ENCODE measurements around the gene ADAP1. TPM values are rescaled to one million over a fixed set of nuclear protein-coding genes. Genes with fewer than 3 reads are reported as not detected.

The ADAP1 gene
- total and polyA plus RNA-seq, 4 donors, result 30.8 to 116 (median 79.0) TPM

DNA sequence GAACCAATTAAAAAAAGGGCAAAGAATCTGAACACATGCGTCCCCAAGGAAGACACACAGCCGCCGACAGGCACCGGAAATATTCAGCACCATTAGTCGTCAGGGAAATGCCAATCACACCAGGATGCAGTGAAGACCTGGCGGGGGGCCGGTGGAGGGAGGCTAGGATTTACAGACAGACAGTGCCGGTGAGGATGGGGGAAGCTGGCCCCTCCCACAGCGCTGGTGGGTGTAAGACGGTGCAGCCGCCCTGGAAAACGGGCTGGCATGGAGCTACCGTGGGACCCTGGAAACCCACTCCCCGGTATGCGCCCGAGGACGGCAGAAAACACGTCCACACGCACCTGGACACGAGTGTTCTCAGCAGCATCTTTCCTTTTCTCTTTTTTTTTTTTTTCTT, 4.8 kb upstream of the ADAP1 start:
- DNase-seq (ENCODE audit: low read depth in 4 of 6, low spot score in 6 of 6), result no peak
- Histone ChIP-seq H3K4me3 (ENCODE audit: low read depth, low read length) (no peak overlapping the region), H3K4me1 (ENCODE audit: control insufficient read depth, insufficient read depth, low read length) (peaks cover 23% of the 10 kb centered on the region), H3K36me3 (ENCODE audit: control insufficient read depth, insufficient read depth, low read length) (peaks cover 12% of the 10 kb centered on the region), H3K9me3 (ENCODE audit: control insufficient read depth, insufficient read depth, low read length) (no peaks in the 10 kb centered on the region), H3K27ac (ENCODE audit: low read depth, low read length) (no peak overlapping the region), H3K27me3 (ENCODE audit: control insufficient read depth, insufficient read depth, low read length) (no peaks in the 10 kb centered on the region)
- WGBS (ENCODE audit: insufficient coverage), result 59% methylated on average over 15 of the region's 20 CpGs

GRCh38 chr7:958221-959200, 4.0 kb upstream of the ADAP1 start:
- H3K4me3 ChIP-seq (ENCODE audit: low read depth, low read length), result no peak overlapping the region
- no peaks in the 10 kb centered on the region for H3K27me3 ChIP-seq (ENCODE audit: control insufficient read depth, insufficient read depth, low read length)
- peaks cover 12% of the 10 kb centered on the region for H3K36me3 ChIP-seq (ENCODE audit: control insufficient read depth, insufficient read depth, low read length)
- H3K9me3 ChIP-seq (ENCODE audit: control insufficient read depth, insufficient read depth, low read length), result no peaks in the 10 kb centered on the region
- H3K4me1 ChIP-seq (ENCODE audit: control insufficient read depth, insufficient read depth, low read length), result peaks cover 20% of the 10 kb centered on the region
- 77% methylated on average over 24 of the region's 36 CpGs for WGBS (ENCODE audit: insufficient coverage)
- no peak overlapping the region for H3K27ac ChIP-seq (ENCODE audit: low read depth, low read length)
- DNase-seq (ENCODE audit: low read depth in 4 of 6, low spot score in 6 of 6), result no peak

- Histone ChIP-seq H3K4me3 (ENCODE audit: low read depth, low read length) (no peak overlapping the region), H3K27ac (ENCODE audit: low read depth, low read length) (no peak overlapping the region), H3K9me3 (ENCODE audit: control insufficient read depth, insufficient read depth, low read length) (no peaks in the 10 kb centered on the region), H3K36me3 (ENCODE audit: control insufficient read depth, insufficient read depth, low read length) (peaks cover 17% of the 10 kb centered on the region), H3K4me1 (ENCODE audit: control insufficient read depth, insufficient read depth, low read length) (peaks cover 27% of the 10 kb centered on the region), H3K27me3 (ENCODE audit: control insufficient read depth, insufficient read depth, low read length) (peaks cover 4% of the 10 kb centered on the region)
- no peak for DNase-seq (ENCODE audit: low read depth in 4 of 6, low spot score in 6 of 6)
- 61% methylated on average over 28 of the region's 32 CpGs for WGBS (ENCODE audit: insufficient coverage)
Observed at GRCh38 chr7:957418-958220, 3.1 kb upstream of the ADAP1 start.

GRCh38 chr7:956031-956430, 1.6 kb upstream of the ADAP1 start:
- Histone ChIP-seq H3K4me1 (ENCODE audit: control insufficient read depth, insufficient read depth, low read length) (peaks cover 31% of the 10 kb centered on the region), H3K27ac (ENCODE audit: low read depth, low read length) (no peak overlapping the region), H3K4me3 (ENCODE audit: low read depth, low read length) (no peak overlapping the region), H3K36me3 (ENCODE audit: control insufficient read depth, insufficient read depth, low read length) (peaks cover 25% of the 10 kb centered on the region), H3K27me3 (ENCODE audit: control insufficient read depth, insufficient read depth, low read length) (peaks cover 4% of the 10 kb centered on the region), H3K9me3 (ENCODE audit: control insufficient read depth, insufficient read depth, low read length) (no peaks in the 10 kb centered on the region)
- 96% methylated on average over 5 of the region's 10 CpGs for WGBS (ENCODE audit: insufficient coverage)
- DNase-seq (ENCODE audit: low read depth in 4 of 6, low spot score in 6 of 6), result no peak

DNA sequence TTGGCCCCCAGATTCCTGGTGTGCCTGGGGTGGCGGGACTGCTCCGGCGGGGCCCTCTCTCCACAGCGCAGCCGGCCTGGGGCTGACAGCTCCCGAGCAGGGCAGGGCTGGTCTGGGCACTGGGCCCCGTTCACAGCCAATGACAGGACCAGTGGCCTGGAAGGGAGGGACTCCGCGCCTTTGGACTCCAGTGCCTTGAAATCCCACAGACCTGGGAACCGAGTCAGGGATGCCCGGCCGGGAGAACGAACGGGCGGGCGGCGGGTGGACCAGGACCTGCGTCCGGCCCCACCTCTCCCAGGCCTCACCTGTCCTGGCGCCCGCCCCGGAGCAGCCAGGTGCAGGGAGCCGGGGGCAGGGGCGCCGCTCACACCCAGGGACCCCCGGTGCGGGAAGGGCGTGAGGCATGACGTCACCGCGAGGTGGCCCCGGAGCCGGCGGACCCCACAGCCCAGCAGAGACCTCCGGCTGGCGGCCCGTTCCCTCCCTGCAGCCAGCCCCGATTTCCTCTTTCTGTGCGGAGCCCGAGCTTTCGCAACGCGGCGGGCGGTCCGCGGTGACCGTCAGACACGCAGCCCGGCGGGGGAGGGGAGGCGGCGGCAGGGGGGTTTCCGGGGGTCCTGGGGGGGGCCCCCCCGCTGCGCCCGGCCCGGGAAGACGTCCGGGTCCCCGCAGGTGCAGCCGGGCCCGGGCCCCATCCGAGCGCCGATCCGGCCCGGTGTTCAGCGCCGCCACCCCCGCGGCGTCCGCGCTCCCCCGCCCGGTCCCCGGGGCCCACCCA, 743 bp downstream of the ADAP1 start:
- Histone ChIP-seq H3K36me3 (ENCODE audit: control insufficient read depth, insufficient read depth, low read length) (peaks cover 33% of the 10 kb centered on the region), H3K27ac (ENCODE audit: low read depth, low read length) (no peak overlapping the region), H3K9me3 (ENCODE audit: control insufficient read depth, insufficient read depth, low read length) (no peaks in the 10 kb centered on the region), H3K4me1 (ENCODE audit: control insufficient read depth, insufficient read depth, low read length) (peaks cover 31% of the 10 kb centered on the region), H3K4me3 (ENCODE audit: low read depth, low read length) (peak overlapping the region; percentile 40), H3K27me3 (ENCODE audit: control insufficient read depth, insufficient read depth, low read length) (peaks cover 4% of the 10 kb centered on the region)
- WGBS (ENCODE audit: insufficient coverage), result 1% methylated on average over 69 of the region's 78 CpGs
- DNase-seq (ENCODE audit: low read depth in 4 of 6, low spot score in 6 of 6), result peak in 3 of 6 donors; percentile 10 to 69 (median 61)

GRCh38 chr7:952548-953441, 1.7 kb downstream of the ADAP1 start:
- H3K9me3 ChIP-seq (ENCODE audit: control insufficient read depth, insufficient read depth, low read length), result no peaks in the 10 kb centered on the region
- peak overlapping the region; percentile 40 for H3K4me3 ChIP-seq (ENCODE audit: low read depth, low read length)
- H3K36me3 ChIP-seq (ENCODE audit: control insufficient read depth, insufficient read depth, low read length), result peaks cover 33% of the 10 kb centered on the region
- H3K27ac ChIP-seq (ENCODE audit: low read depth, low read length), result no peak overlapping the region
- peaks cover 24% of the 10 kb centered on the region for H3K4me1 ChIP-seq (ENCODE audit: control insufficient read depth, insufficient read depth, low read length)
- DNase-seq (ENCODE audit: low read depth in 4 of 6, low spot score in 6 of 6), result no peak
- peaks cover 4% of the 10 kb centered on the region for H3K27me3 ChIP-seq (ENCODE audit: control insufficient read depth, insufficient read depth, low read length)
- WGBS (ENCODE audit: insufficient coverage), result 79% methylated on average over 19 of the region's 20 CpGs

DNA sequence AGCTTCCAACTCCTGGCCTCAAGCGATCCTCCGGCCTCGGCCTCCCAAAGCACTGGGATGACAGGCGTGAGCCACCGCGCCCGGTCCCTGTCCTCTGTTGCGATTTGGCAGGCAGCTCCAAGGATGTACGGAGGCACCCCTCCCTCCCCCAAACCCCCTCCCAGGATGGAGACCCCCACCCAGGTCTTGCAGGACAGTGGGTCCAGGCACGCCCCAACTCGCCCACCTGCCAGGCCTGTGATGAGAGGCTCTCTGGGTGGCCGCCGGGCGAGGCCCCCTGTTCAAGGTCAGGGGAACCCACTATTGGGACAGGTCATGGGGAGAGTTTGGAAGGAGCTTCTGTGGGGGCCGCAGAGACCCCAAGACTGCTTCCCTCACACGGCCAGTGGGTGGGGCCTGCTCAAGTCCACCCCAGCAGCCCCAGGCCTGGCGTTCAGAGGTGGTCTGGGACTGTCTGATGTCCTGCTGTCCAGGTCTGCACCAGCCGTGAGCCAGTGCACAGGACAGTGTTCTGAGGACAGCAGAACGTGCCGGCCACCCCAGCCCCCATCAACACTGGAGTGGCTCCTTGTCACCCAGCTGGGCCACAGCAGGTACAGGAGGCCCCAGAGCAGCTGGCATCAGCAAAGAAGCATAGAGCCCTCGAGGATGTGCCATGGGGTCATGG, 2.5 kb downstream of the ADAP1 start:
- Histone ChIP-seq H3K4me3 (ENCODE audit: low read depth, low read length) (no peak overlapping the region), H3K36me3 (ENCODE audit: control insufficient read depth, insufficient read depth, low read length) (peaks cover 34% of the 10 kb centered on the region), H3K9me3 (ENCODE audit: control insufficient read depth, insufficient read depth, low read length) (no peaks in the 10 kb centered on the region), H3K4me1 (ENCODE audit: control insufficient read depth, insufficient read depth, low read length) (peaks cover 20% of the 10 kb centered on the region), H3K27me3 (ENCODE audit: control insufficient read depth, insufficient read depth, low read length) (peaks cover 4% of the 10 kb centered on the region), H3K27ac (ENCODE audit: low read depth, low read length) (no peak overlapping the region)
- DNase-seq (ENCODE audit: low read depth in 4 of 6, low spot score in 6 of 6), result no peak
- 82% methylated on average over 13 of the region's 21 CpGs for WGBS (ENCODE audit: insufficient coverage)

DNA sequence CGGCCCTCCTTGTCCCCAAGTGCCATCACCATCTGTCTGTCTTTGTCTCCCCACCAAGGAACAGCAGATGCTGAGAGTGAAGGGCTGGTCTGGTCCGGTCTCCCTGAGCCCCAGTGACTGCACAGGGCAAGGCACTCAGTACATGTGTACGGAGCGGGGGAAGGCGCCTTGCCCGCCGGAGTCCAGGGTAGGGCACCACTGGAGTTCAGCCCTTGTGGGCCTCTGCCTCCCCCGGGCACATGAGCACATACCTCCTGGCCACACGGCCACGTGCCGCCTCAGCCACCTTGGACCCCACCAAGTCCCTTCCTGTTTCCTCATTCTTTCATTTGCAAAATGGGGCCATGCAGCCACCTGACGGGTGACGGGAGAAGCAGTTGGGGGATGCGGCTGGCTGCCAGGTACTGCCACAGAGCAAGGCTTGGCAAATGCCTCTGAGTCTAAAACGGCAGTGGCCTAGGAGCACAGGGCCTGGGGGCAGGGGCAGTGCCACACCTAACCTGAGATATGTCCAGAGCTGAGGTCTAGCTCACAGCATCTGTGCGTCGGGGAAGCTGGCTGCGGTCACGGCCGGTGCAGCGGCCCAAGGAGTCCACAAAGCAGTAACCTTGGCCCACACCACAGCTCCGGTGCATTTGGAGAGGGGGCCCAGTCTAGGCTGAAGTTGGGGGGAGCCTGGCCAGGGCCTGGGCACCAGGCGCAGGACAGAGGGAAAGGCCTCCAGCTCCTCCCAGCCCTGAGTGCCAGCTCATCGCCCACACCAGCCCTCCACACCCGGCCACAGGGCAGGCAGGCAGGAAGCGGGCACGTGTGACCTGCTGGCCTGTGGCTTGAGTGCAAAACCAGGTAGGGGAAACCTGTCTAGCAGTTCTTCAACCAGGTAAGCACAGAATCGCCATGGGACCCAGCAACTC, 5.2 kb downstream of the ADAP1 start:
- no peak for DNase-seq (ENCODE audit: low read depth in 4 of 6, low spot score in 6 of 6)
- H3K27ac ChIP-seq (ENCODE audit: low read depth, low read length), result no peak overlapping the region
- WGBS (ENCODE audit: insufficient coverage), result 90% methylated on average over 25 of the region's 28 CpGs
- H3K4me1 ChIP-seq (ENCODE audit: control insufficient read depth, insufficient read depth, low read length), result peaks cover 20% of the 10 kb centered on the region
- peaks cover 55% of the 10 kb centered on the region for H3K36me3 ChIP-seq (ENCODE audit: control insufficient read depth, insufficient read depth, low read length)
- no peak overlapping the region for H3K4me3 ChIP-seq (ENCODE audit: low read depth, low read length)
- H3K9me3 ChIP-seq (ENCODE audit: control insufficient read depth, insufficient read depth, low read length), result no peaks in the 10 kb centered on the region
- H3K27me3 ChIP-seq (ENCODE audit: control insufficient read depth, insufficient read depth, low read length), result peaks cover 4% of the 10 kb centered on the region
